GM19397 (cell line): Measurements from ENCODE around the gene FAAH.
"Not testable (repeated sequence)": the region's sequence is repeated elsewhere in the genome, so short reads cannot be mapped to it uniquely, and the experiment has no call there.

Source experiments
- ATAC-seq: cut with Tn5 transposase; IDR thresholded peaks from one replicate; pipeline ENCODE4 v1.9.1; 2021; ENCODE audit warnings: mild to moderate bottlenecking, moderate library complexity; ENCODE audit not compliant: unreplicated experiment

FAAH gene

GRCh38 chr1:46394108-46394871 is at the start of gene FAAH:
FAAH (plus strand) TSS chr1:46394317; CDS start chr1:46394349, 32 bp downstream.
- ATAC-seq: no peak

GRCh38 chr1:46344481-46344880 is 49.6 kb upstream of the FAAH start:
- ATAC-seq: no peak

- no peak for ATAC-seq
Observed at GRCh38 chr1:46345281-46345680, 48.8 kb upstream of the FAAH start.

GRCh38 chr1:46352363-46352762 is 41.8 kb upstream of the FAAH start:
- ATAC-seq: no peak

- not testable (repeated sequence) for ATAC-seq
Observed at GRCh38 chr1:46355920-46356319, 38.2 kb upstream of the FAAH start.

- no peak for ATAC-seq
Observed at GRCh38 chr1:46362158-46362557, 32.0 kb upstream of the FAAH start.

- no peak for ATAC-seq
Observed at GRCh38 chr1:46363121-46363520, 31.0 kb upstream of the FAAH start.

- ATAC-seq: no peak
Observed at GRCh38 chr1:46364612-46365011, 29.5 kb upstream of the FAAH start.

- ATAC-seq: not testable (repeated sequence)
Observed at GRCh38 chr1:46365796-46366195, 28.3 kb upstream of the FAAH start.

- no peak for ATAC-seq
Observed at GRCh38 chr1:46367072-46367471, 27.0 kb upstream of the FAAH start.

- not testable (repeated sequence) for ATAC-seq
Observed at GRCh38 chr1:46367701-46368100, 26.4 kb upstream of the FAAH start.

- no peak for ATAC-seq
Observed at GRCh38 chr1:46368791-46369190, 25.3 kb upstream of the FAAH start.

- no peak for ATAC-seq
Observed at GRCh38 chr1:46369542-46370213, 24.4 kb upstream of the FAAH start.

- ATAC-seq: no peak
Observed at GRCh38 chr1:46370214-46370633, 23.9 kb upstream of the FAAH start.

GRCh38 chr1:46372431-46372830 is 21.7 kb upstream of the FAAH start:
- no peak for ATAC-seq

GRCh38 chr1:46379996-46380395 is 14.1 kb upstream of the FAAH start:
- no peak for ATAC-seq

- ATAC-seq: no peak
Observed at GRCh38 chr1:46380508-46380907, 13.6 kb upstream of the FAAH start.

- no peak for ATAC-seq
Observed at GRCh38 chr1:46393510-46393909, 607 bp upstream of the FAAH start.

GRCh38 chr1:46394872-46395465 is 852 bp downstream of the FAAH start:
- no peak for ATAC-seq

GRCh38 chr1:46396441-46397398 is 2.6 kb downstream of the FAAH start:
- ATAC-seq: no peak

- ATAC-seq: no peak
Observed at GRCh38 chr1:46399307-46399706, 5.2 kb downstream of the FAAH start.
